Jurkat, Clone E6-1 (cell line): ENCODE measurements around the gene CRHR1.

Experiments used
- DNase-seq: peaks from one replicate; pipeline ENCODE4 v3.0.0-alpha.2; 2011; ENCODE audit warnings: low read depth, low spot score
- H3K4me3 ChIP-seq: 2 replicates; pipeline ENCODE4 v1.5.1; 2011; ENCODE audit warnings: mild to moderate bottlenecking, low read length, control low read depth, moderate library complexity

Gene CRHR1

DNA sequence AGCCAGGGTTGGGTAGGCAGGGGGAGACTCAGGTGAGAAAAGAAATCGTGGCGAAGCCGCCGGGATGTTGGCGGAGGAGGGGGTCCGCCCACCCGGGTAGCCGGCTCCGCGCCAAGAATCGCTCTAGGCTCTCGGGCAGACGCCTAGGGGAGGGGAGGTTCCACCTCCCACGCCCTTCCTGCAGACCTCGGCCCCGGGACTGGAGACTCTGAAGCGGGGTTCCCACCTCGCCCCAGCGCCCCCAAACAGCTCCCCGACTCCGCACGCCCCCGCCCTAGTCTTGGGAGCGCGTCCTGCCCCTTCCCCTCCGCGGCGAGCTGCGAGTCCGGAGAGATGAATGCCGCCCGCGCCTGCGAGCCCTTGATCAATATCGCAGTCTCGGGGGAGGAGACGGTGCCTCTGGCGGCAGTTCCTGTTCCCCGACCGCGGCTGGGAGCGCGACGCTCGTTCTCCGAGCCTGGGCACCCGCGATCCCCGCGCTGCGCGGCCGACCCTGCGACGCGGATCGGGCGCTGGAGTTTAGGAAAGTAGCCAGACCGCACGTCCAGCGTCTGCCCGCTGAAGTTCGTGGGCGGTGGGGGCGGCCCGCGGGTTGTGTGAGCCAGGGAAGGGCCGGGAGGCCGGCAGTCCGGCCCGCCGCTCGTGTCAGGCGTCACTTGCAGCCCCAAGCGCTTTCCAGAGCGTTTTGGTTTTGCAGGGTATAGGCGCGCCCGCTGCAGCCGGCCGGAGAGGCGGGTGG, 790 bp downstream of the CRHR1 start:
- no peak overlapping the region for H3K4me3 ChIP-seq

DNA sequence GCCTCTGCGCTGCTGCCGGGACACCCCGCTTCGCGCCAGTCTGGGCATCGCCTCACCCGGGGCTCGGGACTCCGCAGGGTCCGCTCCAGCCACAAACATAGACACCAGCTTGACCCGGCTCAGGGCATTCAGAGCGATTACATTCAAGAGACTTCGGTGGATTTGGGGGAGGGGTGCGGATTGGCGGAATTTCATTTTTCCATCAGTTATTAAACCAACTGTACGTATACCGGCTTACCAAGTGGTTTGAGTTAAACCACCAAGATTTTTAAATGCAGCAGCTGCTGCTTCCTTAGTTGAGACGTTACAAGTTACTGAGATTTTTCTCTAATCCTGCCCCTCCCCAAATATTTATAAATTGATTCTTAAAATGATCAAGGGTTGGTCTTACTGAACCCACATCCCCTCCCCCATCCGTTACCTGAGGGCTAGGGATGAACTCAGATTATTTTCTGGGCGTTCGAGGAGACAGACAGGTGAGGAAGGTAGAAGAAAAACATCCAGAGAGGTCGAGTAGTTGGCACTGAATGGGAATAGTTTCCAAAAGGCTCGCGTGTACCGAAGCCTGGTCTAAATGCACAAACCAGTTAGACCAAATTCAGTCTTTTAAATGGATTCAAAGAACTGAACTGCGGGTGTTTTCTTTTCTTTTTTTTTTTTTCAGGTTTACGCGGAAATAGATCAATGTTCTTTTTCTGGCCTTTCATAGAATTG, 1.5 kb downstream of the CRHR1 start:
- no peak overlapping the region for H3K4me3 ChIP-seq

More for the DNA sequence above, 790 bp downstream of the CRHR1 start:
- no peak for DNase-seq

DNA sequence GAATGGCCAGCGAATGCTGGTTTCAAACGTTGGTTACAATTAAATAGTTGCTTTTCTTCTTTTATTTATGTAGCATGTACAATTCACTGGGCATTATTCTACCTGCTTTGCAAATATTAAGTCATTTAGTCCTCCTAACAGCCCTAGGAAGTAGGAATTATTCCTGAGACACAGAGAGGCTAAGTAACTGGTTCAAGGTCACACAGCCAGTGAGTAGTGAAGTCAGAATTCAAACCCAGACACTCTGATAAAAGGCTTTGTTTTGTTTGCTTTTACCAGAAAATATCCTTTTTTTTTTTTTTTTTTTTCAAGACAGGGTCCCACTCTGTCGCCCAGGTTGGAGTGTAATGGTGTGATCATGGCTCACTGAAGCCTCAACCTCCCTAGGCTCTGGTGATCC, 2.2 kb downstream of the CRHR1 start:
- H3K4me3 ChIP-seq: no peak overlapping the region
- DNase-seq: no peak

More for the DNA sequence above, 1.5 kb downstream of the CRHR1 start:
- no peak for DNase-seq

DNA sequence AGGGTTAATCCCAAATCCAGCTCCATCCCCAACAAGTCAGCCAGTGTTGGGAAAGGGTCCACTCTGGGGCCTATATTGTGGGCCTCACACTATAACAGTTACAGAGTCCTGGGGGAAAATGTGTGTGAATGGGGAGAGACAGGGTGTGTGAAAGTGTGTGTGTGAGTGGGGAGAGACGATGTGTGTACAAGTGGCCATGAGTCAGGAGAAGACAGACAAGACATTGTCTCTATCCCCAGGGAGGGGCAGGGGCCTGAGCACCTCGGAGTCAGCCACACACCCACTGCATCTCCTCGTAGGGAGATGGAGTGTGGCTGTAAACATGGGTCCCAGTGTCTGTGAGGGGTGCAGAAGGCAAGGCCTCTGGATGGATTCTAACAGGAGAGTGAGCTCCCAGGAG, 2.9 kb downstream of the CRHR1 start:
- no peak for DNase-seq

DNA sequence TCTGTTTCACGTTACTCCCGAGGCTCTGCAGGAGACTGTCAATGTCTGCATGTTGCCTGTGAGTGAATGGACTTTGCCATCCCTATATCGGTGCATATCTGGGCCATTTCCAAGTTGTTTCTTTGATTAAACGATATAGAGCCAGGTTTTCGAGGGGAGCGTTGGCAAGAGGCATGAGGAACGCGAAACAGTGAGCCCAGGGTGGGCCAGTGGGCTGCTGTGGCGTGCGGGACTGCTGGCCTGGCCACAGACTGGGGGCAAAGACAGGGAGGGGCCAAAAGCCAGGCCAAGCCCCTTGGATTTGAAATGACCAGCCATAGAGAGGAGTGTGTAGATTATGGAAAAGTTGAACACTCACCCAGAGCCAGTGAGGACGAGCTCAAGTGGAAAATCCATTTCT, 3.5 kb downstream of the CRHR1 start:
- H3K4me3 ChIP-seq: no peak overlapping the region
- no peak for DNase-seq

More for the DNA sequence above, 2.9 kb downstream of the CRHR1 start:
- H3K4me3 ChIP-seq: no peak overlapping the region

DNA sequence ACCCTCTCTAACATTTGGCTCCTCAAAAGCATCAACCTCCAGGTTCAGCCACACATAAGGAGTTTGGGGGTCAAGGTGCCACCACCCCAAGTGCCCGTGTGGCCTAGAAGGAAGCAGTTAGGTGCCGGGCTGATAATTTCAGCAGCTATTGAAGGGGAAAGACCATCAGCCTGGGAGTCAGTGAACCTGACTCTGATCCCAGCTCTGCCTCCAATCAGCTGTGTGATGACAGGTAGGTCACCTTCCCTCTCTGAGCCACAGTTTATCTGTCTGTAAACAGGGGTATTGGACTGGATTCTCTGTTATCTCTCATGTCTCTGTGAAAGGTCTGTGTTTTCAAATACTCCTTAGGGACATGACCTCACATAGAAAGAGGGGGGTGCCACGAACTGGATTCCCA, 3.9 kb downstream of the CRHR1 start:
- no peak for DNase-seq
- no peak overlapping the region for H3K4me3 ChIP-seq

DNA sequence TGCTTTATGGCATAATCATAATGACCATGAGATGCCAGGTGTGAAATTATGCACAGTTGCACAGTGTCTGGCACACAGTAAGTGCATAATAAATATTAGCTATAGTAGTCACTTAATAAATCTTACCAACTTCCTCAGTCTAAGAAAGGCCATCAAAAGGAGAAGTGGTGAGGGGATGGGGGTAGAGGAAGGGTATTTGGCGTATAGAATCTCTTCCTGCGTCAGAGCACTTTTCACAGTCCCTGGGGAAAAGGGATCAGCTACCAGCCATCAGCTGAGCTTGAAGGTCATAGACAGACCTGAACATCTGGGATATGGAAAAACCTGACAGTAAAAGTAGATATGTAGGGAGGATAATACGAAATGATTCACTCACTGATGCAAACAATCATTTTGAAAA, 5.8 kb downstream of the CRHR1 start:
- DNase-seq: no peak
- H3K4me3 ChIP-seq: no peak overlapping the region

DNA sequence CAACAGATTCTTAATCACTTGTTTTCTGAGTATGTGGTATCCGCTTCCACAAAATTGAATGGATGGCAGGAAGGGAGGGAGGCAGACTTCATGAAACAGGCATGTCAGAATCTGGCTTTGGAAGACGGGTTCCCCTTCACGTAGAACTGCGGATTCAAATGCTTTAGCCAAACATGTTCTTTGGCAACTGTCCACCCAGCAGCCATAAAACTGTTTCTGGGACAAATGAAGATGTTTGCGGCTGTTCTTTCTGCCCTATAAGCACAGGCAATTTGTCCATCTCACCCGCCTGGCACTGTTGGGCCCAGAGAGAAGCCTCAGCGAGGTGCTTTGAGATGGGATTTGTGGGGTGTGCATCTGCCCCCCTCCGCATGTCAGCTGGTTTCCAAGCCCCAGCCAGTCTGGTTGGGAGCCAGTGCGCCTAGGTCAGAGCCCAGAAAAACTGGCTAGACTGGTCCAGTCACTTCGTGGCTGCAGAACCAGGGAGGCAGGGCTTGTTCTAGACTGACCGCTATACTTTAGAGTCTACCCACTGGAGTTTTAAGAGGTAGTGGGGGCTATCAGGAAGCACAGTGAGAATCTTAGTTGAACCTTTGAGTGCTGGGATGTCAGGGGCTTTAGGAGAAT, 6.3 kb downstream of the CRHR1 start:
- no peak overlapping the region for H3K4me3 ChIP-seq
- no peak for DNase-seq

DNA sequence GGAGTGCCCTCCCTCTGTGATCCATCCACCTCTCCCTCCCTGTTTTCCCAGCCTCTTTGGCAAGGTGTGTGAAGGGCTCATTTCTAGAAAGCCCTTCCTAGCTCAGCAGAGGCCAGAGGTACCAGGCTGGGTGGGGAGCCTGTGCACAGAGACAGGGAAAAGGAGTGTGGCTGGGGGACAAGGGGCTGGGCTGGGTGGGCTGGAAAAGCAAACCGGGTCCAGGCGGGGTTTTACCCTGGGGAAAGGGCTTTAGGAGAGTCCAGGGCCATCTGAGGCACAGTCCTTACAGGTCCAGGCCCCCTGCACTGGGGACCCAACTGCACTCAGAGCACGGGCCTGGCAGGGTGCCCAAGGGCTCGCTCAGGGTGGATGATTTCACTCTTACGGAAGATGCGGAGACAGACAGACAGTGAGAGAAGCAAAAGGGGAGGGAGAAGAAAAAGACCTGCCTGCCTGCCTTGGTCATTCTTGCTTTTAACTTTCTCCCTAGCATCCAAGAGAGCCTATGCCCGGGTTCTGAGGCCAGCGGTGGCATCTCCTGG, 7.0 kb downstream of the CRHR1 start:
- DNase-seq: no peak
- no peak overlapping the region for H3K4me3 ChIP-seq

DNA sequence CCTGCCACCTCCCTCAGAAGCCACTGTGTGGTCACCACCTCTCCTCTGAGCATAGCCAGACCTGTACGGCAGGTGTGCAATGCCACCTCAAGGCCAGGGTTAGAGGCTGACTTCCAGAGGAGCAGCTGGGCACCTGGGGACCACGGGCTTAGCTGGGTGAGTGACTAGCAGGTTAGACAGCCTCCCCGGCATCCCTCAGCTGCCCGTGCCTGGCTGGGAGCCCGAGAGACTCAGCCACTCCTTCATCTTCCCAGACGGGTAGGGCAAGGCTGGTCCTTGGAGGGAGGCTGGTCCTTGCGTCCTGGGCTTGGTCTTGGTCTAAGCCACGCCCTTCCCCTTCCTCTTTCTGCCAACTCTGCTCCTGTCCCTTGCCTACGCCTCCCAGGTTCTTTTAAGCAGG, 7.8 kb downstream of the CRHR1 start:
- H3K4me3 ChIP-seq: no peak overlapping the region
- no peak for DNase-seq

DNA sequence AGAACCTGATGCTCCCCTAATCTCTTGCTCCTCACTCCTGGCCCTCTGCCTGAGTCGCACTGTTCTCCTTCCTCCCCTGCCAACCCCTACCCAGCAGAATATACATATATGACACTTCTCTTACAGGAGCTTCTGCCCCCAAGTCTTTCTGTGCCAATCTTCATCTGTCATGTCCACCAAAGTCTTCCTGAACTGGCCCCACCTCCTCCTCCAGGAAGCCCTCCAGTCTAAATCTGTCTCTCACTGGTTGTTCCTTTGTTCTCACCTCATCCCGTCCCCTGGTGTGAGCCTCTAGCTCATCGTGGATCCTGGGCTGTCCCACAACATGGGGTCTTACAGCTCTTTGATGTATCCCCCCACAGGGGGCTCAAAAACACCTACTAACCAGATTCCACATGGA, 8.3 kb downstream of the CRHR1 start:
- H3K4me3 ChIP-seq: no peak overlapping the region
- no peak for DNase-seq

DNA sequence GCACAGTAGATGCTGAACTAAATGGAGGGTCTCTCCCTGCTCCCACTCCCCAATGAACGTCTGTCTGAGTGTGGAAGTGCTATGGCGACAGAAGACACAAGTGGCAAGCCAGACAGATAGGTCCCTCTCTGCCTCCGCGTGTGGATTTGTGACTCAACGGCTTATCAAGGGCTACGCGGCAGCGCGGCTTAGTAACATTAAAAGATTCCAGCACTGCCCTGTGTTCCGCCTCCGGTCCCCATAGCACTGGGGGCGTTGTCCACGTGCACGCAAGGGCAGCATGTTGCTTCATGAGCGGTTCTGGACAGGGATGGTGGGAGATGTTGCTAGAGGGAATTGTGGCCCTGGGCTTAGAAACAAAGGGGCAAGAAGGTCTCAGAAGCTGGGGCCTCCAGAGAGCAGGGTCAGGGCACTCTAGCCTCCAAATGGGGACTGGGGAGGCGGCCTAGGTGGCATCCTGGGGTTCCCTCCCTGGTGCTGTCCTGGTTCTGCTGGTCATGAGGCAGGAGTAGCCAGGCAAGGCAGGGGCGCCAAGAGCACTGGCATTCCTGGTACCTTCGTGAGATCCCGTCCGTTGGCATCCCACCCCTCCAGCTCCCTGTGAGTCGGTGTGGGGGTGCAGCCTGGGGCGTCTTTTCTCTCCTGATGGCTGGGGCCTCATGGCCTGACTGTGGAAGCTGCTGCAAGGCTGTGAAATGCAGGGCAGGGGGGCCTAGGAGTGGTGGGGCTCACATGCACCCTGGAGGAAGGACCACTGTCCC, 9.1 kb downstream of the CRHR1 start:
- no peak for DNase-seq
- no peak overlapping the region for H3K4me3 ChIP-seq

DNA sequence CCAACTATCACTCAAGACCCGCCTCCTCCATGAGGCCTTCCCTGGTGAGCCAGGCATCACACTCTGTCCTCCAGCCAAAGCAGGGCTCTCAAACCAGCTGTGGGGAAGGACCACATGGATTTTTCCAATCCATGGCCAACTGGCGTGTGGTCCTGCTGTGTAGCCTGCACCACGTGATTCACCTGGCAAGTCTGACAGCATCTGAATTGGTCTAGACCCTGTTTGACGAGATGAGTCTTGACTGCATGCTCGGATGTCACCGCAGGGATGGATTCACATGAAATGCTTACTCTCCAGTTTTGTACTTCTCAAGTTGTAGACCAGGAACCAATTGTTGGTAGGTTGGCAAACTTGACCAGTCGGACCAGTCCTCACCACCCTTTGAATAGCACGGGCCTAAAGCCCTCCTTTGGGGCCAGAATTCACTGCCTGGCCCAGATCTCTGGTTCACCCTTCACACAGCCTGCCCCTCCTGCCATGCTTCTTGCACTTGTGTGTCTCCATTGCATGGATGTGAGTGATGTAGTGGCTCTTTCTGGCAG, 9.9 kb downstream of the CRHR1 start:
- DNase-seq: no peak
- no peak overlapping the region for H3K4me3 ChIP-seq

DNA sequence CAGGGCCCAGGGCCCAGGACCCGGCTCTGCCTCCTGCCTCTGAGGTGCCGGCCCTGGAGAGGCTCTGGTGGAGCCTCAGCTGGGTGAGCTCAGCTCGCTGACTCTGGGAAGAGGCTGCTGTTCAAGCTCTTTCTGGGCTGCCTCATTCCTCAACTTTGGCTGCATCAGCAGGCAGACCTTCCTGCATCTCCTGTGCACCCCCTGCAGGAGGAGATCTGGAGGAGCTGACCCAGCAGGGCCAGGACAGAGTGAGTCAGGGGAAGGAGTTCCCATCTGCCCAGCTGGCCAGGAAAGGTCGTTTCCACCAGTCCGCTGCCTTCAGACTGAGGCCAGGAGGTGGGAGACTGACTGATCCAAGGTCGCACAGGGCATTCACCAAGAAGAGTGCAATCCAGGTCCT, 10.7 kb downstream of the CRHR1 start:
- DNase-seq: no peak
- no peak overlapping the region for H3K4me3 ChIP-seq

DNA sequence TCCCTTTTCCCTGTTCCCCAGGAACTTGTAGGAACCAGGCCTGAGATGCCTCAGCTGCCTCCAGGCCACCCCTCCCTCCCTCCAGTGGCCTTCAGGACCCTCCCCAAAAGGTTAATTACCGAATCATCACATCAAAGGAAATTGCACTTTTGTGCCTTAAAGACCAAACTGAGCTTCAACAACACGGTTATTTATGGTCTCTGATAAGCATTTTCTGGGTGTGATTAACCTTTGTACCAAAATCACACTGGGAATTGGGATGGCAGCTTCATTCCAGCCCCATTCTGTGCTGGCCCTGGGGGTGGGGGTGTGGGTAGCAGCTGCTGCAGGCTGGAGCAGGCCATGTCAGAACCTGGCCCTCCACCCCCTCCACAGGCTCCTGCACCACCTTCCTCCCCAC, 16.7 kb downstream of the CRHR1 start:
- H3K4me3 ChIP-seq: no peak overlapping the region
- no peak for DNase-seq

DNA sequence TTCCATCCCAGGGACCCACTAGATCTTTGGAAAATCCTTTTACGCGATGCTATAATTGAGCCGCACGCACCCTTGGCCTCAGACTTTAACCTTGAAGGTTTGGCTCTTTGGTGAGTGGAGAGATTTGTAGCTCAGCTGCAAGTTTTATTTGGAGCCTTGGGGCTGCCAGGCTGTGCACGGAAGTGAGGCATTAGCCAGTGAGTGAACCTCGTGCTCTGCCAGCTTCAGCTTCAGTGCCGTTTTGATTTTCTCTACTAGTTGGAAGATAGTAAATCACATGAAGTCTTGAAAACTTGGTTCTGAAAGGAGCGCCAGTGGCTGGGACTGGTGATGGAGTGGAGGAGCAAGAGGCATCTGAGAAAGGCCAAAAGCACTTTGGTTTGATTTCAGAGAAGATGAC, 17.3 kb downstream of the CRHR1 start:
- DNase-seq: no peak
- H3K4me3 ChIP-seq: no peak overlapping the region

DNA sequence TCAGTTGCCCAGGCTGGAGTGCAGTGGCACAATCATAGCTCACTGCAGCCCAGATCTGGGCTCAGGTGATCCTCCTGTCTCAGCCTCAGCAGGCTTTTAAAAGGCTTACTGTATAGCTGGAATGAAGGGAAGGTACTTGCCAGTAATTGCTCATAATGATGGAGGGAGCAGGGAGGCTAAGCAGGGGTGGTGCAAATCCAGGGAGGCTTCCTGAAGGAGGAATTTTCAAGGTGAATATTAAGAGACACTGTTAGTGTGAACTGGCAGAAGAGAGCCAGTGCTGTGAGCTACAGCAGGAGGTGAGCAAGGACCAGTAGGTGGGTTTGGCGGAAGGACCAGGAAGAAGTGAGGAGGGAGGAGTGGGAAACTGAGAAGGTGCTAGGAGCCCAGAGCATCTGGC, 24.7 kb downstream of the CRHR1 start:
- DNase-seq: no peak
- H3K4me3 ChIP-seq: no peak overlapping the region

DNA sequence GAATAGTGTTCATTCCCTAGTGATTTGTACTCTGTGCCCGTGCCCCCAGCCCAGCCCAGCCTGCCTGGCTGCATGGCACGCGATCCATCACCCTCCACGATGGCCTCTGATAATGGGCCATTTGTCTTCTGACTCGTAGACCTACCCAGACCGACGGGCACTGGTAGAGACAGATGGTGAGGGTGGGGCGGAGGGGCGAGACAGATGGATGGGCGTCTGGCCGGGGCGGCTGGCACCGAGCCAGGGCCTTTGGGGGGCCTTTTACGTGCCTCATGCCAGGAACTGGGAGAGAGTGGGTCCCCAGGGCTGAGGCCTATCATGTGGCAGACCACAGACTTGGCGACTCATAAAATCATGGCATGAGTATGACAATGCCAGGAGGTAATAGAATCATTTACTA, 25.4 kb downstream of the CRHR1 start:
- DNase-seq: no peak
- no peak overlapping the region for H3K4me3 ChIP-seq

DNA sequence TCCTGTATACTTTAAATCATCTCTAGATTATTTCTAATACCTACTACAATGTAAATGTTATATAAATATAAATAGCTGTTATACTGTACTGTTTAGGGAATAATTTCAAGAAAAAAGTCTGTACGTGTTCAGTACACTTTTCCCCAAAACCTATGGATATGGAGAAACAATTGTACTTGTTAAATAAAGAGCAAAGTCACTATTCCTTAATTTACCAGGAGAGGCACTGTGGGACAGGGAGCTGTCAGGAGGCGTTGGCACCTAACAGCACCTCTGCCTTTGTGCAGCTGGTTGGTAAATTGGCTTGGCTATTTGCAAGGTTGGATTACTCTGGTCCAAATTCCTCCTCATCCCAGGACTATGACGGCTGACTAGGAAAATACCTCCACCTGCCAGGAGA, 28.0 kb downstream of the CRHR1 start:
- no peak for DNase-seq
- no peak overlapping the region for H3K4me3 ChIP-seq
